T follicular helper cell (primary cell): ENCODE results near the gene CTRL.
"Not testable (repeated sequence)": the region's sequence is repeated elsewhere in the genome, so short reads cannot be mapped to it uniquely, and the experiment has no call there.

ENCODE experiments used
- DNase-seq: peaks from one replicate; pipeline ENCODE4 v3.0.0-alpha.2; 2020; ENCODE audit warnings: low read depth

CTRL gene

GRCh38 chr16:67924140-67924906, 7.3 kb downstream of the CTRL start:
- DNase-seq = no peak

GRCh38 chr16:67923414-67924116, 8.1 kb downstream of the CTRL start:
- no peak for DNase-seq

GRCh38 chr16:67922740-67923139, 8.9 kb downstream of the CTRL start:
- no peak for DNase-seq

- DNase-seq = no peak
These were observed 9.4 kb downstream of the CTRL start for GRCh38 chr16:67922221-67922620.

- no peak for DNase-seq
These were observed 11.9 kb downstream of the CTRL start for GRCh38 chr16:67919622-67920221.

GRCh38 chr16:67917852-67918236, 13.8 kb downstream of the CTRL start:
- no peak for DNase-seq

- no peak for DNase-seq
These were observed 14.4 kb downstream of the CTRL start for GRCh38 chr16:67917140-67917851.

GRCh38 chr16:67915831-67916723, 15.6 kb downstream of the CTRL start:
- no peak for DNase-seq

GRCh38 chr16:67915496-67915769, 16.2 kb downstream of the CTRL start:
- not testable (repeated sequence) for DNase-seq

GRCh38 chr16:67914758-67915495, 16.7 kb downstream of the CTRL start:
- DNase-seq = no peak

- DNase-seq = no peak
These were observed 21.5 kb downstream of the CTRL start for GRCh38 chr16:67910158-67910557.

GRCh38 chr16:67909056-67909742, 22.5 kb downstream of the CTRL start:
- no peak for DNase-seq

GRCh38 chr16:67907397-67908180, 24.1 kb downstream of the CTRL start:
- no peak for DNase-seq

- DNase-seq = no peak
These were observed 28.8 kb downstream of the CTRL start for GRCh38 chr16:67902831-67903230.

- DNase-seq = no peak
These were observed 29.9 kb downstream of the CTRL start for GRCh38 chr16:67901734-67902133.

GRCh38 chr16:67897231-67897630, 34.4 kb downstream of the CTRL start:
- no peak for DNase-seq

GRCh38 chr16:67893743-67894399, 37.8 kb downstream of the CTRL start:
- DNase-seq = no peak

GRCh38 chr16:67892899-67893742, 38.5 kb downstream of the CTRL start, which contains the start of gene PSKH1:
Gene PSKH1, plus strand, starts transcription at chr16:67893254. Its CDS starts 15,496 bp downstream, at chr16:67908750.
- DNase-seq = peak; percentile 92
